IMR-90 (cell line): Measurements from ENCODE around the gene IGFBPL1. TPM values are rescaled to one million over a fixed set of nuclear protein-coding genes. Genes with fewer than 3 reads are reported as not detected.

ENCODE experiments used
- ATAC-seq: fragments of 200-7000 bp; cut with Tn5 transposase; 2 replicates; pipeline ENCODE4 v1.9.1; 2020; ENCODE audit warnings: low read depth, mild to moderate bottlenecking, moderate library complexity
- BruUV-seq: library from RNA; stranded (reverse); fragments of 400-500 nt; replicated peaks from 2 replicates; lab custom pipeline; 2021; lab: Mats Ljungman, UMichigan
- CTCF ChIA-PET: fragments of 300-600 bp; formaldehyde crosslinking; extraction: SDS; loops from one replicate; lab custom pipeline; 2021; ENCODE audit warnings: antibody characterized with exemption; lab: Yijun Ruan, JAX
- POLR2A ChIA-PET: fragments of 300-600 bp; sonication (Branson Sonifier 250); formaldehyde crosslinking; loops from one replicate; lab custom pipeline; 2022; ENCODE audit warnings: antibody characterized with exemption; ENCODE audit not compliant: unreplicated experiment; lab: Charles Lee
- DNase-seq: peaks from one replicate; pipeline ENCODE4 v3.0.0; 2013
- H2AFZ ChIP-seq: replicated peaks from 2 replicates; pipeline ENCODE3; 2013; ENCODE audit warnings: low read length, mild to moderate bottlenecking; ENCODE audit not compliant: poor library complexity
- H2AK5ac ChIP-seq: 2 replicates; pipeline ENCODE4 v1.6.1; 2013; ENCODE audit warnings: low read depth, low read length, inconsistent platforms
- H2AK9ac ChIP-seq: replicated peaks from 2 replicates; pipeline ENCODE3; 2013; ENCODE audit warnings: mild to moderate bottlenecking, low read depth, low read length, moderate library complexity; ENCODE audit not compliant: poor library complexity
- H2BK120ac ChIP-seq: 2 replicates; pipeline ENCODE4 v1.6.1; 2013; ENCODE audit warnings: low read depth, low read length, inconsistent platforms
- H2BK15ac ChIP-seq: 3 replicates; pipeline ENCODE4 v1.6.1; 2013; ENCODE audit warnings: low read depth, low read length, inconsistent platforms
- H2BK20ac ChIP-seq: 2 replicates; pipeline ENCODE4 v1.6.1; 2013; ENCODE audit warnings: low read depth, mild to moderate bottlenecking, inconsistent platforms, low read length, moderate library complexity
- H2BK5ac ChIP-seq: 2 replicates; pipeline ENCODE4 v1.6.1; 2013; ENCODE audit warnings: mild to moderate bottlenecking, low read depth, low read length, inconsistent platforms; ENCODE audit not compliant: poor library complexity, severe bottlenecking
- H3K14ac ChIP-seq: replicated peaks from 2 replicates; pipeline ENCODE4 v1.6.1; 2013; ENCODE audit warnings: low read depth, low read length, inconsistent platforms
- H3K18ac ChIP-seq: 2 replicates; pipeline ENCODE4 v1.6.1; 2013; ENCODE audit warnings: low read depth, low read length, control low read depth
- H3K23ac ChIP-seq: 2 replicates; pipeline ENCODE4 v1.6.1; 2013; ENCODE audit warnings: low read depth, low read length, inconsistent platforms
- H3K27ac ChIP-seq: 2 replicates; pipeline ENCODE4 v1.5.1; 2013; ENCODE audit warnings: mild to moderate bottlenecking, control low read depth, low read length; ENCODE audit not compliant: insufficient read depth
- H3K27me3 ChIP-seq: 2 replicates; pipeline ENCODE4 v1.6.1; 2013; ENCODE audit warnings: low read length; ENCODE audit not compliant: control insufficient read depth, insufficient read depth
- H3K36me3 ChIP-seq: 2 replicates; pipeline ENCODE4 v1.6.1; 2013; ENCODE audit warnings: low read length, mixed read lengths; ENCODE audit not compliant: control insufficient read depth, insufficient read depth
- H3K4ac ChIP-seq: 2 replicates; pipeline ENCODE4 v1.6.1; 2013; ENCODE audit warnings: low read depth, low read length, inconsistent platforms
- H3K4me1 ChIP-seq: 2 replicates; pipeline ENCODE4 v1.6.1; 2013; ENCODE audit warnings: low read length, mixed read lengths; ENCODE audit not compliant: control insufficient read depth, insufficient read depth
- H3K4me2 ChIP-seq: 2 replicates; pipeline ENCODE4 v1.6.1; 2013; ENCODE audit warnings: low read depth, mild to moderate bottlenecking, control low read depth, low read length, moderate library complexity
- H3K4me3 ChIP-seq: 2 replicates; pipeline ENCODE4 v1.5.1; 2013; ENCODE audit warnings: low read depth, mild to moderate bottlenecking, control low read depth, low read length, moderate library complexity; ENCODE audit not compliant: insufficient read depth
- H3K56ac ChIP-seq: 2 replicates; pipeline ENCODE4 v1.6.1; 2013; ENCODE audit warnings: low read length, inconsistent platforms; ENCODE audit not compliant: insufficient read depth; ENCODE audit errors: extremely low read depth
- H3K79me1 ChIP-seq, 2 experiments: 2 replicates each; pipeline ENCODE4 v1.6.1; 2013; ENCODE audit warnings: low read length in 2 of 2, inconsistent platforms in 1 of 2, low read depth in 1 of 2
- H3K9ac ChIP-seq: 2 replicates; pipeline ENCODE4 v1.6.1; 2013; ENCODE audit warnings: low read depth, low read length, control low read depth
- H3K9me1 ChIP-seq: 2 replicates; pipeline ENCODE4 v1.6.1; 2013; ENCODE audit warnings: low read length, inconsistent platforms; ENCODE audit not compliant: insufficient read depth
- H3K9me3 ChIP-seq: 2 replicates; pipeline ENCODE4 v1.6.1; 2013; ENCODE audit warnings: low read length; ENCODE audit not compliant: control insufficient read depth, insufficient read depth
- H4K20me1 ChIP-seq: 2 replicates; pipeline ENCODE4 v1.6.1; 2013; ENCODE audit warnings: low read length, inconsistent platforms; ENCODE audit not compliant: insufficient read depth
- H4K5ac ChIP-seq: 2 replicates; pipeline ENCODE4 v1.6.1; 2013; ENCODE audit warnings: mild to moderate bottlenecking, low read depth, low read length, control low read depth
- H4K8ac ChIP-seq, 2 experiments: 2 replicates each; pipeline ENCODE4 v1.6.1; 2013; ENCODE audit warnings: low read depth in 2 of 2, low read length in 2 of 2, control low read depth in 1 of 2, inconsistent platforms in 1 of 2
- H4K91ac ChIP-seq: 2 replicates; pipeline ENCODE4 v1.6.1; 2013; ENCODE audit warnings: low read depth, low read length, inconsistent platforms; ENCODE audit not compliant: insufficient read depth
- CHD1 ChIP-seq: IDR thresholded peaks from 2 replicates; pipeline ENCODE4 v1.6.1; 2012; ENCODE audit warnings: low read depth, low read length, improper control_type of control experiment
- MAFK ChIP-seq: IDR thresholded peaks from 2 replicates; pipeline ENCODE4 v1.6.1; 2012; ENCODE audit warnings: low read depth, low read length, improper control_type of control experiment
- NFE2L2 ChIP-seq: fragments of 150-350 bp; IDR thresholded peaks from 2 replicates; pipeline ENCODE4 v1.6.1; 2016; ENCODE audit warnings: low read depth, mild to moderate bottlenecking, low read length
- WGBS, 2 experiments: methylation state at CpG; one replicate each; pipeline versions ENCODE4 v1.1.5 to v1.1.7; 2013; ENCODE audit warnings: missing lambda C conversion rate in 2 of 2; ENCODE audit not compliant: insufficient read length in 1 of 2; ENCODE audit errors: extremely low coverage in 2 of 2; 5-methylcytosine and 5-hydroxymethylcytosine counted together
- dilution Hi-C: fragments of 300-500 bp; cut with HindIII; formaldehyde crosslinking; loops from one replicate; pipeline ENCODE4 v1.14.3; 2018; ENCODE audit warnings: low sequenced_read_pairs; ENCODE audit not compliant: unreplicated experiment
- in situ Hi-C: fragments of 300-500 bp; cut with MboI; formaldehyde crosslinking; loops from 3 replicates; pipeline ENCODE4 v1.14.3; 2019; ENCODE audit warnings: low sequenced_read_pairs, inconsistent platforms, mixed read lengths
- intact Hi-C: fragments of 100-400 bp; cut with micrococcal nuclease; formaldehyde crosslinking; loops from 2 replicates; pipeline ENCODE4 v1.10.0; 2022
- polyA plus RNA-seq, 3 experiments: library from polyadenylated mRNA; depleted of rRNA; stranded (reverse); fragments of >200 nt; gene quantifications; 2 replicates each; pipeline ENCODE4 v1.2.3, GENCODE V29; 2012; ENCODE audit warnings: low replicate concordance in 1 of 3
- total RNA-seq: library from RNA; depleted of rRNA; stranded (reverse); fragments of >200 nt; gene quantifications from 2 replicates; pipeline ENCODE4 v1.2.3, GENCODE V29; 2012

IGFBPL1 gene
- total and polyA plus RNA-seq, 2 of the 4 experiments (the other 2 are of a cell fraction) = not detected

GRCh38 chr9:38422555-38423260 lies 1.5 kb downstream of the IGFBPL1 start:
- BruUV-seq = no TSS peak
- peaks cover 2% of the 10 kb centered on the region; the same call in 1 of the 2 replicates for H3K4me1 ChIP-seq
- ATAC-seq = no peak

More at GRCh38 chr9:38422555-38423260, 1.5 kb downstream of the IGFBPL1 start:
- Histone ChIP-seq H3K9ac (no peak overlapping the region), H3K9me1 (no peaks in the 10 kb centered on the region), H3K18ac (no peak overlapping the region), H3K9me3 (no peaks in the 10 kb centered on the region), H3K27me3 (peaks cover 85% of the 10 kb centered on the region), H2AFZ (no peak overlapping the region), H3K27ac (no peak overlapping the region), H2BK120ac (no peak overlapping the region), H3K4me2 (no peak overlapping the region), H3K79me1 (no peaks in the 10 kb centered on the region), H2AK9ac (no peak overlapping the region), H4K8ac (no peak overlapping the region), H2AK5ac (no peak overlapping the region), H3K56ac (no peak overlapping the region), H3K14ac (no peak overlapping the region), H2BK20ac (no peak overlapping the region), H4K91ac (no peak overlapping the region), H3K4me3 (no peak overlapping the region), H4K20me1 (no peaks in the 10 kb centered on the region), H2BK15ac (no peak overlapping the region), H4K5ac (no peak overlapping the region), H2BK5ac (no peak overlapping the region), H3K36me3 (no peaks in the 10 kb centered on the region), H3K4ac (no peak overlapping the region), H3K23ac (no peak overlapping the region)
- no peak for DNase-seq
- intact Hi-C loops (no loop called here), dilution Hi-C loops (no loop called here), in situ Hi-C loops (no loop called here)
- ChIA-PET CTCF (no interaction called here), POLR2A (no interaction called here)
- TF ChIP-seq NFE2L2 (no peak), CHD1 (no peak), MAFK (no peak)
- WGBS, 2 experiments = 80% methylated on average over 1 of the region's 7 CpGs; no CpG with 5 or more reads in 1 of the 2 experiments
